ENCODE data around the gene FAT3.

DNA sequence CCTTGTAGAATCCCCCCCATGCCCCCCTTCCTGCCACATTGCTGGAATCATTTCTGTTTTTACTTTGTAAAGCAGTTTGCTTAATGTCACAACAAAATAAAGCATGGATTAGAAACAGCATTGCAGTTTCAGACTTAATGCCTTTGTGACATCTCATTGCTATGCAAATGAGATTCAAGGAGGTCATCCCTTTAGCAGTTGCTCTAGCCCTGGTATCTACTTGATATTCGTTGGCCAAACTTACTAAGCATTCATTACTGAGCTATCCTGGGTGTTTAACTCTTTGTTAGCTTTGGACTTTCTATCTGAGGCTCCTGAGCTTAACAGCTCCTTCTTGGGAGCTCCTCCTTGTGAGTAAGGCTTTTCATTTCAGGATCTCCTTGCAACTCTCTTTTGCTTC lies 16.3 kb downstream of the FAT3 start:
- no peak for TF ChIP-seq EZH2 (IDR thresholded peaks at IDR 0.05; ENCODE audit: low read length, unreplicated experiment)
- TF ChIP-seq, protein P1, sequence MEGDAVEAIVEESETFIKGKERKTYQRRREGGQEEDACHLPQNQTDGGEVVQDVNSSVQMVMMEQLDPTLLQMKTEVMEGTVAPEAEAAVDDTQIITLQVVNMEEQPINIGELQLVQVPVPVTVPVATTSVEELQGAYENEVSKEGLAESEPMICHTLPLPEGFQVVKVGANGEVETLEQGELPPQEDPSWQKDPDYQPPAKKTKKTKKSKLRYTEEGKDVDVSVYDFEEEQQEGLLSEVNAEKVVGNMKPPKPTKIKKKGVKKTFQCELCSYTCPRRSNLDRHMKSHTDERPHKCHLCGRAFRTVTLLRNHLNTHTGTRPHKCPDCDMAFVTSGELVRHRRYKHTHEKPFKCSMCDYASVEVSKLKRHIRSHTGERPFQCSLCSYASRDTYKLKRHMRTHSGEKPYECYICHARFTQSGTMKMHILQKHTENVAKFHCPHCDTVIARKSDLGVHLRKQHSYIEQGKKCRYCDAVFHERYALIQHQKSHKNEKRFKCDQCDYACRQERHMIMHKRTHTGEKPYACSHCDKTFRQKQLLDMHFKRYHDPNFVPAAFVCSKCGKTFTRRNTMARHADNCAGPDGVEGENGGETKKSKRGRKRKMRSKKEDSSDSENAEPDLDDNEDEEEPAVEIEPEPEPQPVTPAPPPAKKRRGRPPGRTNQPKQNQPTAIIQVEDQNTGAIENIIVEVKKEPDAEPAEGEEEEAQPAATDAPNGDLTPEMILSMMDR (conservative IDR thresholded peaks at IDR 0.05; ENCODE audit: low read depth, low read length) = no peak
